Neural progenitor cell (in vitro differentiated cells): ENCODE results near the gene EMILIN3. TPM values are rescaled to one million over a fixed set of nuclear protein-coding genes. Genes with fewer than 3 reads are reported as not detected.

Experiments used
- DNase-seq: peaks from one replicate; pipeline ENCODE4 v3.0.0-alpha.2; 2016; ENCODE audit warnings: low spot score
- H2AFZ ChIP-seq: fragments of 200-600 bp; sonication (generic); replicated peaks from 2 replicates; pipeline ENCODE4 v1.6.1; 2016; ENCODE audit warnings: antibody characterized with exemption
- H3F3A ChIP-seq: fragments of 200-600 bp; sonication (generic); 2 replicates; pipeline ENCODE4 v1.6.1; 2016; ENCODE audit warnings: antibody characterized with exemption, low read depth
- H3K27ac ChIP-seq: fragments of 200-600 bp; sonication (generic); 2 replicates; pipeline ENCODE4 v1.5.1; 2016; ENCODE audit warnings: mild to moderate bottlenecking
- H3K27me3 ChIP-seq: fragments of 200-600 bp; sonication (generic); 2 replicates; pipeline ENCODE4 v1.6.1; 2016; ENCODE audit warnings: mild to moderate bottlenecking, moderate library complexity
- H3K36me3 ChIP-seq: fragments of 200-600 bp; sonication (generic); 2 replicates; pipeline ENCODE4 v1.5.1; 2016
- H3K4me1 ChIP-seq: fragments of 200-600 bp; sonication (generic); 2 replicates; pipeline ENCODE4 v1.6.1; 2016; ENCODE audit warnings: mixed run types
- H3K4me2 ChIP-seq: fragments of 200-600 bp; sonication (generic); 2 replicates; pipeline ENCODE4 v1.6.1; 2016
- H3K4me3 ChIP-seq: fragments of 200-600 bp; sonication (generic); 2 replicates; pipeline ENCODE4 v1.5.1; 2016
- H3K79me2 ChIP-seq: fragments of 200-600 bp; sonication (generic); 2 replicates; pipeline ENCODE4 v1.6.1; 2016; ENCODE audit warnings: low read depth
- H3K9ac ChIP-seq: fragments of 200-600 bp; sonication (generic); 2 replicates; pipeline ENCODE4 v1.6.1; 2016
- H3K9me3 ChIP-seq: fragments of 200-600 bp; sonication (generic); 2 replicates; pipeline ENCODE4 v1.5.1; 2016; ENCODE audit warnings: low read depth
- H4K20me1 ChIP-seq: fragments of 200-600 bp; sonication (generic); 2 replicates; pipeline ENCODE4 v1.6.1; 2016; ENCODE audit warnings: low read depth
- H3K27ac Mint-ChIP-seq: 3 replicates; pipeline ENCODE4 v1.8.0; 2021; ENCODE audit warnings: mixed read lengths
- H3K27me3 Mint-ChIP-seq: 2 replicates; pipeline ENCODE4 v1.8.0; 2022; ENCODE audit warnings: low read depth, mild to moderate bottlenecking, inconsistent platforms, moderate library complexity, mixed read lengths; ENCODE audit not compliant: insufficient read depth
- H3K36me3 Mint-ChIP-seq: 3 replicates; pipeline ENCODE4 v1.8.0; 2021; ENCODE audit warnings: mixed read lengths
- H3K4me1 Mint-ChIP-seq: 3 replicates; pipeline ENCODE4 v1.8.0; 2021; ENCODE audit warnings: mixed read lengths
- H3K4me3 Mint-ChIP-seq: 3 replicates; pipeline ENCODE4 v1.8.0; 2021; ENCODE audit warnings: mild to moderate bottlenecking, moderate library complexity, mixed read lengths
- H3K9me3 Mint-ChIP-seq: 3 replicates; pipeline ENCODE4 v1.8.0; 2020; ENCODE audit warnings: mixed read lengths
- EZH2 ChIP-seq: fragments of 200-600 bp; sonication (generic); IDR thresholded peaks from 2 replicates; pipeline ENCODE4 v1.6.1; 2017; ENCODE audit warnings: antibody characterized with exemption, mild to moderate bottlenecking, moderate library complexity
- EZH2phosphoT487 ChIP-seq: fragments of 200-600 bp; sonication (generic); IDR thresholded peaks from 2 replicates; pipeline ENCODE4 v1.6.1; 2017; ENCODE audit warnings: antibody characterized with exemption
- total RNA-seq: library from RNA; depleted of rRNA; stranded (reverse); fragments of >200 nt; gene quantifications from 2 replicates; pipeline ENCODE4 v1.2.3, GENCODE V29; 2015; ENCODE audit warnings: low replicate concordance
- TF ChIP-seq, protein P1 (sequence below): fragments of 200-600 bp; sonication (generic); IDR thresholded peaks from 2 replicates; pipeline ENCODE4 v1.5.1; 2017; ENCODE audit warnings: antibody characterized with exemption, mild to moderate bottlenecking

The EMILIN3 gene
- total RNA-seq, 1 donor from 2014 or later, result 3.5 TPM

DNA sequence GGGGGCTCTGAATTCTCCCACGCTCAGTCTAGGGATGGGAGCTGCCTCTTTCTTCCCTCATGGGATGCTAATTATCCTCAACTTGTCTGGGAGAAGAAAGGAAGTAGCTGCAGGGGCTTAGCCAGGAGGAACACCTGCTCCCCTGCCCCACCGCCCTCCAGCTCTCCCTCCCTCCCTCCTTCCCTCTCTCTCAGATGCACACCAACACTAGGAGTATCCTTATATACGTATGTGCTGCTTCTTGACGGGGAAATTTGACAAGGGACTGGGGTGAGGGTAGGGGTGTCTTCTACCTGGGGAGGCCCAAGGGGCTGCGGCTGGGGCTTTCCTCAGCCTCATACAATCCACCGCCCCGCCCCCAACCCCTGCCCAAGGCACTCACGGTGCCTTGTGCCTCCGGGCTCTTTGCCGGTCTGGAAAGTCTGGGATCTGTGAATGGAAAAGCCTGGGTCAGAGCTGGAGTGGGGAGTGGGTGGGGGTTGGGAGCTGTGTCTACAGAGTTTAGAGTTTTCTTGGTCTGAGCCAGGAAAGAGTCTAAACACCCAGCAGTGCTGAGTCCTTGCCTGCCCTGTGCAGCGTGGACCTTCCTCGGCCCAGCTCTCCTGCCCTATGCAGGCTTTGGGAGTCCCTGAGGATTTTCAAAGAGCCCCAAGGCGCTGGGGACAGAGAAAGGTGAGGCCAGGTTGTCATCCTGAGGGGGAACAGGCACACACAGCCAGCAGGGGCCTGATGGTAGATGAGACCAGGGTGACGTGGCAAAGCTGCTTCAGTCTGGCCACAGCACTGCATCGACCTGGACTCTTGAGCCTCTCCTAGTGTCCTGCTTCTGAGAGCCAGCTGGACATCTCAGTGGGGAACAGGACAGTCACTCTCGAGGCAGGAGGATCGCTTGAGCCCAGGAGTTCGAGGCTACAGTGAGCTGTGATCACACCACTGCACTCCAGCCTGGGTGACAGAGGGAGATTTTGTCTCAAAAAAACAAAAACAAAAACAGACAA, 29.3 kb upstream of the EMILIN3 start:
- H3K4me2 ChIP-seq, result peak overlapping the region; percentile 76
- H3K27me3 Mint-ChIP-seq, result peaks cover 10% of the 10 kb centered on the region
- H3K4me1 Mint-ChIP-seq, result peaks cover 45% of the 10 kb centered on the region
- H3K4me3 Mint-ChIP-seq, result no peak overlapping the region
- no peaks in the 10 kb centered on the region for H3K36me3 ChIP-seq
- peak; percentile 71 for DNase-seq
- no peak overlapping the region for H3K4me3 ChIP-seq
- H3K9me3 Mint-ChIP-seq, result no peaks in the 10 kb centered on the region
- no peak overlapping the region for H3K9ac ChIP-seq
- H3K27ac ChIP-seq, result peak overlapping the region; percentile 65
- no peaks in the 10 kb centered on the region for H4K20me1 ChIP-seq
- peak overlapping the region; percentile 69 for H3K27ac Mint-ChIP-seq
- peaks cover 16% of the 10 kb centered on the region for H3K4me1 ChIP-seq
- no peaks in the 10 kb centered on the region for H3K36me3 Mint-ChIP-seq
- H3K79me2 ChIP-seq, result no peaks in the 10 kb centered on the region
- TF ChIP-seq, protein P1, sequence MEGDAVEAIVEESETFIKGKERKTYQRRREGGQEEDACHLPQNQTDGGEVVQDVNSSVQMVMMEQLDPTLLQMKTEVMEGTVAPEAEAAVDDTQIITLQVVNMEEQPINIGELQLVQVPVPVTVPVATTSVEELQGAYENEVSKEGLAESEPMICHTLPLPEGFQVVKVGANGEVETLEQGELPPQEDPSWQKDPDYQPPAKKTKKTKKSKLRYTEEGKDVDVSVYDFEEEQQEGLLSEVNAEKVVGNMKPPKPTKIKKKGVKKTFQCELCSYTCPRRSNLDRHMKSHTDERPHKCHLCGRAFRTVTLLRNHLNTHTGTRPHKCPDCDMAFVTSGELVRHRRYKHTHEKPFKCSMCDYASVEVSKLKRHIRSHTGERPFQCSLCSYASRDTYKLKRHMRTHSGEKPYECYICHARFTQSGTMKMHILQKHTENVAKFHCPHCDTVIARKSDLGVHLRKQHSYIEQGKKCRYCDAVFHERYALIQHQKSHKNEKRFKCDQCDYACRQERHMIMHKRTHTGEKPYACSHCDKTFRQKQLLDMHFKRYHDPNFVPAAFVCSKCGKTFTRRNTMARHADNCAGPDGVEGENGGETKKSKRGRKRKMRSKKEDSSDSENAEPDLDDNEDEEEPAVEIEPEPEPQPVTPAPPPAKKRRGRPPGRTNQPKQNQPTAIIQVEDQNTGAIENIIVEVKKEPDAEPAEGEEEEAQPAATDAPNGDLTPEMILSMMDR, result no peak
- no peak for TF ChIP-seq EZH2phosphoT487
- no peak for TF ChIP-seq EZH2
- no peaks in the 10 kb centered on the region for H3K9me3 ChIP-seq
- H3K27me3 ChIP-seq, result no peaks in the 10 kb centered on the region
- peaks cover 16% of the 10 kb centered on the region for H3F3A ChIP-seq
- H2AFZ ChIP-seq, result peak overlapping the region; percentile 50

DNA sequence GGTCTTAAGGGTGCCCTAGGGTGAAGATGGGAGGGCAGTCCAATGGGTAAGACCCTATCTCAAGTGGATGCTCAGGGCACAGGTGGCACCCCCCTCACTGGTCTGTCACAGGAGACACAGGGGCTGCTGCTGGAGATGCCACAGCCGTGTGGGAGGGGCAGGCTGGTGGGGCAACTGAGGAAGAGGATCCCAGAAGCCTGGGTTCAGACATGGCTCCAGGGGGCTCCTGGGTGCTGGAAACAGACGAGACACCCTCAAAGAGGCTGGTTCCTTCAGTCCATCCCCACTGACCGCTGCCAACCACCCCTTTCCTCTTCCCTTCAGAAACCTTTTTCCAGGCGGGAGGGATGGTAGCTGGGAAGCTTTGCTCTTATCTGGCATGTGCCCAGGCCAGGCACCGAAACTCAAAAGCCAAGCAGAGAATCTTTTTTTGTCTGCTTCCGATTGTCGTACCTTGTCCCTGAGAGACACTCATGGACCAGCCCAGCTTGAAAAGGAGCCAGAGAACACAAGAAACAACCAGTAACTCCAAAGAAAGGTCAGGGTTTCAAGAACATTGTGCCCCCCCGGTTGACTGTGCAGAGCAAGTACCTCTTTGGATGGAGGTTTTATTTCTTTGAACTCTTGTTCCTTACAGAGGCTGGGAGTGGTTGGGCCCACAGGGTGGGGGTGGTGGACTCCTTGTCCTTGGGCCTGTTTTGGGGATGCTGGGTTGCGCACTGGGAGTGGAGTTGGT, 28.5 kb upstream of the EMILIN3 start:
- Histone ChIP-seq H4K20me1 (no peaks in the 10 kb centered on the region), H3K4me3 (no peak overlapping the region), H3K27ac (no peak overlapping the region), H3K9me3 (no peaks in the 10 kb centered on the region), H3K79me2 (no peaks in the 10 kb centered on the region), H3K4me1 (peaks cover 16% of the 10 kb centered on the region), H3K27me3 (no peaks in the 10 kb centered on the region), H3F3A (peaks cover 16% of the 10 kb centered on the region), H3K4me2 (peak overlapping the region; percentile 76), H2AFZ (no peak overlapping the region), H3K36me3 (no peaks in the 10 kb centered on the region), H3K9ac (no peak overlapping the region)
- Mint-ChIP-seq H3K27me3 (peaks cover 10% of the 10 kb centered on the region), H3K9me3 (no peaks in the 10 kb centered on the region), H3K36me3 (no peaks in the 10 kb centered on the region), H3K4me1 (peaks cover 49% of the 10 kb centered on the region), H3K4me3 (no peak overlapping the region), H3K27ac (peak overlapping the region; percentile 57)
- TF ChIP-seq, protein P1, result no peak
- TF ChIP-seq EZH2phosphoT487 (no peak), EZH2 (no peak)
- DNase-seq, result no peak

DNA sequence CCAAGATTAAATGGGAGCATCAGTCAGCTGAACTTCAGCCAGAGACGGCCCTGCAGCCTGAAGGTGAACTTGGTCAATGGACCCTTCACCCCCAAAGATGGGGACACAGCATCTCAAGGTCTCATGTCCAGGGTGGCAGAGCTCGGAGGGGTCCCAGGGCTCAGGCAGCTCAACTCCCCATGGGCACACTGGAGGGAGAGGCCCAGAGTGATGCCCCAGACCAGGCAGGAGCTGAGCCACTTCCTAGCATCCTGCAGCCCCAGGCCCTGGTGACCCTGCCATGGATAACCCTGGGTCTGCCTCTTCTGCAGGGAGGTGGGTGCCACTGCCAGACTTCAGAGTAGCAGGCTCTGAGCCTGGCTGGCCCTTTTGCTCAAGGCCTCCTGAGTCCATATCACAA, 27.5 kb upstream of the EMILIN3 start:
- H3K27ac Mint-ChIP-seq, result peak overlapping the region; percentile 95
- Histone ChIP-seq H3K9me3 (no peaks in the 10 kb centered on the region), H3K36me3 (no peaks in the 10 kb centered on the region), H3F3A (peaks cover 16% of the 10 kb centered on the region), H3K27me3 (no peaks in the 10 kb centered on the region), H3K4me3 (no peak overlapping the region), H2AFZ (no peak overlapping the region), H3K27ac (no peak overlapping the region), H4K20me1 (no peaks in the 10 kb centered on the region), H3K4me2 (no peak overlapping the region), H3K4me1 (peaks cover 16% of the 10 kb centered on the region), H3K9ac (no peak overlapping the region), H3K79me2 (no peaks in the 10 kb centered on the region)
- no peaks in the 10 kb centered on the region for H3K36me3 Mint-ChIP-seq
- peaks cover 10% of the 10 kb centered on the region for H3K27me3 Mint-ChIP-seq
- no peaks in the 10 kb centered on the region for H3K9me3 Mint-ChIP-seq
- DNase-seq, result no peak
- H3K4me3 Mint-ChIP-seq, result no peak overlapping the region
- TF ChIP-seq EZH2, result no peak
- TF ChIP-seq, protein P1, result no peak
- TF ChIP-seq EZH2phosphoT487, result no peak
- peaks cover 53% of the 10 kb centered on the region for H3K4me1 Mint-ChIP-seq
